Activated effector memory CD4-positive, alpha-beta T cell treated with anti-CD3 and anti-CD28 coated beads, Interleukin-2, amount 50 U/mL, for 16 hours (primary cell): ENCODE measurements around the gene ARID5B.

Experiments used
- DNase-seq: peaks from one replicate; pipeline ENCODE4 v3.0.0-alpha.2; 2020

ARID5B gene

DNA sequence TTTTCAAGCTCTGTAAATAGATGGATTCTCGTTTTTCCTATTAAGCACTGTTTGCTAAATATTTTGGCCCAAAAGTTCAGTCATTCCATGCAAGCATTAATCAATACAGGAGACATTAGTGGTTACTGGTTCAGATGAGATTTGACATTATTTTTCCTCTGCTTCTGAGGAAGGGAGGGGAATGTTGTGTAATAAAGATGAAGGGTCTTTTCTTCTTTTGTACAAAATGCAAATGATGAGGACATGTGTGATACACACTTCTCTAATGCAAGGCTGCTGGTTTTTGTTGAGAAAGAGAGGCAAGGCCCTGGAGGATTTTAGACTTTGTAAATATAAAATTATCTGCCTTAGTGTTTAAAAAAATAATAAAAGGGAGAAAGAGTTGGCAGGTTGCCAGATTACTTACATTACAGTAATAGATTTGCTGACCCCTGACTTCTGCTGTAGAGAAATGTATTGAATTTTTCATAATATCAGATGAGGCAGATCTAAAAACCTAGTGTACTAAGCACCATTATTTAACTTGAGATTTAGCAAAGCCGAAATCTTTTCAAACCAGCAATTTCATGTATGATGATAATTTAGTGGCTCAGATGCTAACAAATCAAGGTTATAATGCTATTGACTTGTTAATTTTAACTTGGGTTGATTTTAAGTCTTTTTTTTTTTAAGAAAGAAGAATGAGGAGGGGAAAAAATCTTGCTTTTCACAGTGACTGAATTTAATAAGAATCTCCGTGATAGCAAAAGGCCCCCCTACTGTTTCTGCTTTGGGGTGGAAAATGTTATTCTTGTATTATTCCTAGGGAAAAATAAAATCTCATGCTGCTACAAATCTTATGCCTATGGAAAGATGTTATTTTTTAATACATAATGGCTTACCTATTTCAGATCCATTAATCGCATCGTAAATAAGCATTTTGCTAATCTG, 180.1 kb downstream of the ARID5B start:
- DNase-seq = no peak

GRCh38 chr10:62082271-62082656, 180.8 kb downstream of the ARID5B start:
- DNase-seq = no peak

DNA sequence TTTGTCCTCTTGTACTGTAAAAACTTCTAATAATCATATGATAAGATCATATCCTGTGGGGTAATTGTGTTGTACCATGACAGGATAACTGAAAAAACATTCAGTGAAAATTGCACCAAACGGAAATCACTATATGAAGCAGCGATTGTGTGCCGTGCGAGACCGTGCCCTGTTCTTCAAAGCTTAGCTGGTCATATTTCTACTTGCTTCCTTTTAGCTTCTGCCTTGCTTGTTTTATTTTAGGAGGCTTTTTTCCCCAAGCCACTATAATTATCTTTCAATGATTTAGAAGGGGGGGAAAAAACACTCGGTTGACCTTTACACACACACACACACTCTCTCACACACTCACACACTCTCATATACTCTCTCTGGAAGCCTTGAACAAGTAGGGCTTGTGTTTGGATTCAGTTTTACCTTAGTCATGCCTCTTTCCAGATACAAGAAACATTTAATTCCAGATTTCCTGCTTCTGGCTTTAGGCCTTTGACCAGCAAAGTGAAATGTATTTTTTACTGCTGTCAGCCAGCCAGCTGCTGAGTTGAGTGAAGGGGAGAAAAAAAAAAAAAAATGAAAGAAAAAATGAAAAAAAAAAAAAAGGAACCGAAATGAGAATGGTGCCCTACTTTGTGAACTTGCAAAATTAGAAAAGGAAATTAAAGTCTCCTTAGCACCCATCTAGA, 181.4 kb downstream of the ARID5B start:
- peak; percentile 77 for DNase-seq

- no peak for DNase-seq
These were observed 182.1 kb downstream of the ARID5B start for GRCh38 chr10:62083412-62084267.

- DNase-seq = no peak
These were observed 183.0 kb downstream of the ARID5B start for GRCh38 chr10:62084451-62084850.

GRCh38 chr10:62085404-62085803, 183.9 kb downstream of the ARID5B start:
- DNase-seq = no peak

GRCh38 chr10:62085821-62086220, 184.3 kb downstream of the ARID5B start:
- no peak for DNase-seq

DNA sequence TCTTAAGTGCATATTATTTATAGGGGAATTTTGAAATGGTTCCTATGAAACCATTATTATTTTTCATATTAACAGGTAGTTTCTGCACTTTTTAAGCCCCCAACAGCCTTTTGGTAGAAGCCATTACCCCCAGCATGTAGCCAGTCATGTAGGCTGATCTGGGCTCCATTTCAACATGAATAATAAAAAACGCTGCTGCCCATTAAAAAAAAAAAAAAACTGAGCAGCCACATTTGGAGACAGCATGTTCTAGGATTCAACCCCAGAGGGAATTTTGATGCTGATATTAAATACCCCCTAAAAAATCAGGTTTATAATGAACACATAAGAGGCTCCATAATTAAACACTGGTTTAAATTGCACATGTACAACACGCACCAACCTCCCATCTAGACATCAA, 185.8 kb downstream of the ARID5B start:
- DNase-seq = no peak

DNA sequence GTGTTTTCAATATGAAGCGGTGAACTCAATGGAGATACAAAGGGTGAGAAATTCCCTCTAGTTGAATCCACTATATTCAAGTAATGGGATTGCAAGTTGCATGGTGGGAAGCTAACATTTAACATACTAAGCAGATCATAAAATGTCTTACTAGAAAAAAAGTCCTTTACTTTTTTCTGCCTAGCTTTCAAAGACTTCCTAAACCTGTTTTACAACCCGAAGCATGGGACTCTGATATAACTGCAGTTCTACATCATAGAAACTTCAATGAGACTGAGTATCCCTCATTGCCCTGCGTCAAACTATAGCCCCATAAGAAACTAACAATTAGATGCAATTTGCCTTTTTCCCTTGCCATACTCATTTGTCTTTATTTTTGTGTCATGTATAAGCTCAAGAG, 187.3 kb downstream of the ARID5B start:
- no peak for DNase-seq

GRCh38 chr10:62092301-62093030, 191.0 kb downstream of the ARID5B start:
- DNase-seq = no peak

DNA sequence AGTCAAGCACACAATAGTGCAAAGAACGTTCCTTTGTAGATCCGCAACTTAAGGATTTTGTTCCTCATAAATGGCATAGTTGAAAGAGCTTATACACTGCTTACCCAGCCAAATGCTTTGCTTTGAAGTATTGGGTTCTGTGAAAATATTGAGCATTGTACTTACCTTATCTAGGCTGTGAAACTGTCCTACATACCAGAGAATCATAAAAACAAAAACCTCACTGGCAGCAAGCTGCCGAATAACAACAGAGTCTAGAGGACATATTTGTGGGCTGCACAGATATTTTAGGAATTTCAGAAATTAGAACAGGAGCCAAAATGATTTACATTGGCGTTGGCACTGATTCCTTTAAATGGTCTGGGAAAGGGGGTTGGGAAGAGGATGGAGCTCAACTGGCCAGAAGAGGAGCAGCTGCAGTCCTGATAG, 192.4 kb downstream of the ARID5B start:
- DNase-seq = no peak

DNA sequence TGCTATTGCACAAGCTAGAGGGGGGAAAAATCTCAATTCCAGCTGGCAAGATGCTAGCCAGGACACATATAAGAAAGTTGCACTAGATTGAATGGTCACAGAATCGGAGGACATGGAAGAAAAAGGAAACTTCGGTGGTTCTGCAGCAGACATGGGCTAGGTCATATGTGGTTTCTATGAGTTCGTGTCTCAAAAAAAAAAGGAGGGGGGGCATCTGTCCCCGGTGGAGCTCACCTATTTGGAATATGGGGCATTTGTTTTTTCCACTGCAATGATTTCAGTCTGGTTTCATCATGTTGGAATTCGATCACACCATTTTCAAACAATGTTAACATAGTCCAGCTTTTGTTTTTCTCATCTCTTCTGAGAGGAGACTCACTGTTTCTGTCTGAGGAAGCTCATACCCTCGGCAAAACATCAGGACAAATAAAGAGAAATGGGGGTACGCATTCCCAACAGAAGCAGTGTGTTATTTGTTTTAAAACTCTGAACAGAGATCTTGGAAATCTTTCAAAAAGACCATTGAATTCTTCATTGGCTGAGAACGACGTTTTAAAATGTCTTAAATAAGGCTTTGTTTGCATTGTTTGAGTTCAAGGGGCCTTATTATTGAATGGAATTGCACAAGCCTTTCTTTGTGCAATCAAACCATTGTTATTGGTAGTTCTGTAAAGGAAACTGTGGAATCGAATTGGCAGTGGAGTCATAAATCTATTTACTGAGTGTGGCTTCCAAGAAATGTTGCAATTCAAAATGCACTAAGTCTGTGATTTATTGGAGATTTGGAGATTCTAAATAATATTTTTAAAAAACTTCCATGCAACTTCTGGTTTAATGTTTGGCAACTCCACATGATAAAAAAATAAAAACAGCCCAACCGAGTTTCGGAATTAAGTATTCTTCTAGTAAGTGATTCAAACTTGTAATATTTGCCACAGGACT, 194.0 kb downstream of the ARID5B start:
- no peak for DNase-seq

DNA sequence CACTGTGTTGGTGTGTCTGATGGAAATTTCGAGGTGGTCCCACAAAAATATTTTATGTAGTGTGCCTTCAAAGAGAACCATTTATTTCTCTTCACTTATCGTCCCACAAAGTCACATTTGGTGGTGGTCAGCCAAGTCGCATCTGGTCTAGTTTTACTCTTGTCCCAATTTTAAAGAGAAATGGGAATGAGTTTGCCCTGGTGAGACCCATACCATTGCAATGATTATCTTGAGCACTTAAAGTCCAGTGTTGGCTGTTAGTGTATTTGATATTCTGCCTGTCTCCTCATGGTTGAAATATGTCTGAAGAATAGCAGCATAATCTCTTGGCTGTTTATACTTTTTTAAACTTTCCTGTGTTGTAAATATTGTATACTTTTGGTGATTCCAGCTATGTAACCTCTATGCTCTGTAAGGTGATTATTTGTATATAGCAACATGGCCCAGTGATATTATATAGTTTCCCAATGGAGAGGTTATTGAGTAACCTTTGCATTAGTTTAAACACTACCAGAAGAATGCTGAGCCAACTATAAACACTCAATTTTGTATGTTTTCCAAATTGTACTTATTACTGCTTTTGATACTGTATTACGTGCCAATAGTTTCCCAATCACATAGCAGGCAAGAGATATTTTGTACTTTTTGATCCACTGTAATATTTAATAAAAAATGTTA, 194.9 kb downstream of the ARID5B start:
- DNase-seq = no peak

- DNase-seq = no peak
These were observed 197.0 kb downstream of the ARID5B start for GRCh38 chr10:62098278-62099121.

DNA sequence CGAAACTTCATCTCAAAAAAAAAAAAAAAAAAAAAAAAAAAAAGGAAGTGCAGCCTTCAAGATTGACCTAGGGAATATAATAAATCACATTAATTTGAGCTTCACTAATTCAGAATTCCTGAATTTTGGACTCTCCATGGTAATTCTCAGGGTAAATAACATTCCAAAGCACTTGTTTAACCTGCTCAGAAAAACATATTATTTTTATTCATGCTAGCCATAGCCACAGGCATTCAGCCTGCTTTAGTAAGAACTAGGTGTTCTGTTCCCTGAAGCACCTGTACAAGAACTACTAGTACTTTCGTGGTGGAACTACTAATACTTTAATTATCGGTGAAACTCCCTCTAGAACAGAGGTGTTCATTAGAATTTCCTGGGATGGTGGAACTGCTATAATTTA, 197.8 kb downstream of the ARID5B start:
- DNase-seq = no peak

GRCh38 chr10:62103857-62104256, 202.4 kb downstream of the ARID5B start:
- no peak for DNase-seq

DNA sequence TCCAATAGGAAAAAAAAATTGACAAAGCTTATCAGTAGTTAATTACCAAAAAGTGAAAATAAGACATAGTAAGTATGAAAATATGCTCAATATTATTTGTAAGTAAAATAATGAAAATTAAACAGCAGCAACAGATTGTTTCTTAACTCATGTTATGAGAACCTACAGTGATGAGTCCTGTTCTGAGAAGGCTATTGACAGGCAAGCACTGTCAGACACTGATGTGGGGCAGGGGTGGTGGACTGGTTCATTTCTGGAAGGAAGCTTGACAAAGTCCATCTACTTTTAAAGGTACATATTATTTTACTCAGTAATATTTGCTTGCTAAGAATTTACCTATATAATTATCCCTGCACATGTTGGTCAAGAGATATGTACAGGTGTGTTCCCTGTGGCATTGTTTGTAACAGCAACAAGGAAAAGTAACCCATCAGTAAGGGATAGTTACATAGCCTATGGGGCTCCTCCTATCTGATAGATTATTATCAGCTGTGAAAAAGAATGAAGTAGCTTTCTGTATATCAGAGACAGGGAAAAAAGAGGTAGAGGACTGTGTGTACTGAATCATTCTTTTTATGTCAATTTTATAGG, 205.5 kb downstream of the ARID5B start:
- DNase-seq = no peak

GRCh38 chr10:62108759-62109586, 207.5 kb downstream of the ARID5B start:
- DNase-seq = no peak
